NCI-H524 (cell line): ENCODE data around the gene SLC25A6.
"Not testable (repeated sequence)": the region's sequence is repeated elsewhere in the genome, so short reads cannot be mapped to it uniquely, and the experiment has no call there.

ENCODE experiments used
- DNase-seq, 2 experiments: peaks; one replicate each; lab custom pipeline; 2025; lab: John Stamatoyannopoulos, UW

The SLC25A6 gene

GRCh38 chrX:1389993-1390285 lies 2.0 kb downstream of the SLC25A6 start:
- DNase-seq: no peak

- no peak for DNase-seq
Observed at GRCh38 chrX:1389181-1389992, 2.5 kb downstream of the SLC25A6 start.

GRCh38 chrX:1388651-1389050 lies 3.3 kb downstream of the SLC25A6 start:
- DNase-seq: no peak

- no peak for DNase-seq
Observed at GRCh38 chrX:1387141-1387776, 4.7 kb downstream of the SLC25A6 start.

GRCh38 chrX:1386338-1387127 lies 5.4 kb downstream of the SLC25A6 start:
- no peak for DNase-seq

- DNase-seq: no peak
Observed at GRCh38 chrX:1385253-1386223, 6.4 kb downstream of the SLC25A6 start.

- no peak for DNase-seq
Observed at GRCh38 chrX:1384658-1385252, 7.2 kb downstream of the SLC25A6 start.

- no peak for DNase-seq
Observed at GRCh38 chrX:1380672-1381233, 11.2 kb downstream of the SLC25A6 start.

- no peak for DNase-seq
Observed at GRCh38 chrX:1378306-1378759, 13.6 kb downstream of the SLC25A6 start.

- DNase-seq: no peak
Observed at GRCh38 chrX:1368385-1368698, 23.6 kb downstream of the SLC25A6 start.

- not testable (repeated sequence) for DNase-seq
Observed at GRCh38 chrX:1366363-1366762, 25.6 kb downstream of the SLC25A6 start.

- no peak for DNase-seq
Observed at GRCh38 chrX:1361910-1362309, 30.0 kb downstream of the SLC25A6 start.

GRCh38 chrX:1361275-1361674 lies 30.6 kb downstream of the SLC25A6 start:
- DNase-seq: no peak

GRCh38 chrX:1360171-1360570 lies 31.7 kb downstream of the SLC25A6 start:
- no peak for DNase-seq

GRCh38 chrX:1359477-1359873 lies 32.4 kb downstream of the SLC25A6 start:
- no peak for DNase-seq

- no peak for DNase-seq
Observed at GRCh38 chrX:1358793-1359476, 33.0 kb downstream of the SLC25A6 start.

GRCh38 chrX:1357993-1358392 lies 33.9 kb downstream of the SLC25A6 start:
- DNase-seq: no peak

GRCh38 chrX:1355131-1356046 lies 36.5 kb downstream of the SLC25A6 start:
- no peak for DNase-seq
